Keratinocyte (primary cell): ENCODE results near the gene ZFYVE16.

ENCODE experiments used
- EZH2 ChIP-seq: IDR thresholded peaks from one replicate; pipeline ENCODE4 v1.6.1; 2012; ENCODE audit warnings: inconsistent platforms, mild to moderate bottlenecking, low read length, moderate library complexity
- TF ChIP-seq, protein P1 (sequence below), 3 experiments: IDR thresholded peaks in 1 of 3; conservative IDR thresholded peaks in 1 of 3; optimal IDR thresholded peaks in 1 of 3; 2 replicates in 2 of 3; 3 replicates in 1 of 3; pipeline versions ENCODE3 to v1.5.1; 2011; ENCODE audit warnings: low read length in 3 of 3, mild to moderate bottlenecking in 3 of 3, moderate library complexity in 2 of 3, control low read depth in 1 of 3, inconsistent platforms in 1 of 3; ENCODE audit not compliant: insufficient read depth in 2 of 3; ENCODE audit errors: extremely low read depth in 1 of 3

DNA sequence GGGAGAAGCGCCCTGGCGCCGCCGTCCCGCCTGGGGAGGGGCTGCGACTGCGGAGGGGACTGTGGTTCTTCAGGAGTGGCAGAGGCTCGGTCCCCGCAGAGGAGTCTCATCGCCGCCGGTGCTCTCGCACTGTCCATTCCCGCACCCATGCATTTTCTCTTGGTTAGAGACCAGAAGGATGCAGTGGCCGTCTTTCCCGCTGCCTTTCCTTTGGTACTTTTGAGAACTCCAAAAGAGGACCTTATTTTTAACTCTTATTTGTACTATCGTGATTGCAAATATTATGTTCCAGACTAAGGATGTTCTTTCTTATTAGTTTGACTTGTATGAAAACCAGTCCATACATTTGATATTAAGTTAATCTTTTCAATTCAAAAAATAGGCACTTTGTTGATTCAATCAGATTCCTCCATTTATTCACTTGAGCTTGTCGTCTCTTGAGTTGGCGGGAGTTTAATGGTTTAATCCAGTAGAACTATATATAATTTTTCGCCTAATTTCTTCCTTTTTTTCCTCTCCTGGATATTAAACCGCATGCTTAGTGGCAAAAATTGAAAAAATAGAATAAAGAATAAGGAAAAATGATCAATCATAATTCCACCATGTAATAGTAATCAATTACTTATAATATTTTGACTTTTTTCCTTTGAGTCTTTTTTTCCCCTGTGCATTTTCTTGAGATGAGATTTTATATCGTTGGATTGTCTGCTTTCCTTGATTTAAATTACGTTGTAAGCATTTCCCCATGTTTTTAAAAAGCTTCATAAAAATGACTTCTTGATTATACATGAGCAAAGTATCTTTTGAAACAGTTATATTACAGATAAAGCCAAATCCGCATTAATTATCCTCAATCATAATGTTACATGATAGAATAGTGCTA is 861 bp downstream of the ZFYVE16 start:
- TF ChIP-seq, protein P1, sequence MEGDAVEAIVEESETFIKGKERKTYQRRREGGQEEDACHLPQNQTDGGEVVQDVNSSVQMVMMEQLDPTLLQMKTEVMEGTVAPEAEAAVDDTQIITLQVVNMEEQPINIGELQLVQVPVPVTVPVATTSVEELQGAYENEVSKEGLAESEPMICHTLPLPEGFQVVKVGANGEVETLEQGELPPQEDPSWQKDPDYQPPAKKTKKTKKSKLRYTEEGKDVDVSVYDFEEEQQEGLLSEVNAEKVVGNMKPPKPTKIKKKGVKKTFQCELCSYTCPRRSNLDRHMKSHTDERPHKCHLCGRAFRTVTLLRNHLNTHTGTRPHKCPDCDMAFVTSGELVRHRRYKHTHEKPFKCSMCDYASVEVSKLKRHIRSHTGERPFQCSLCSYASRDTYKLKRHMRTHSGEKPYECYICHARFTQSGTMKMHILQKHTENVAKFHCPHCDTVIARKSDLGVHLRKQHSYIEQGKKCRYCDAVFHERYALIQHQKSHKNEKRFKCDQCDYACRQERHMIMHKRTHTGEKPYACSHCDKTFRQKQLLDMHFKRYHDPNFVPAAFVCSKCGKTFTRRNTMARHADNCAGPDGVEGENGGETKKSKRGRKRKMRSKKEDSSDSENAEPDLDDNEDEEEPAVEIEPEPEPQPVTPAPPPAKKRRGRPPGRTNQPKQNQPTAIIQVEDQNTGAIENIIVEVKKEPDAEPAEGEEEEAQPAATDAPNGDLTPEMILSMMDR (optimal IDR thresholded peaks at IDR 0.05 in 1 of 3, IDR thresholded peaks at IDR 0.05 in 1 of 3, conservative IDR thresholded peaks at IDR 0.05 in 1 of 3; ENCODE audit: extremely low read depth in 1 of 3, insufficient read depth in 2 of 3, low read length in 3 of 3) = peak in 2 of 3 experiments; percentile 16 to 21
- TF ChIP-seq EZH2 = no peak
